ENCODE measurements around the gene WWOX. TPM values are rescaled to one million over a fixed set of nuclear protein-coding genes. Genes with fewer than 3 reads are reported as not detected.

The WWOX gene
- total RNA-seq, 2 experiments from 2014 or later, result 19.1 to 23.7 TPM

DNA sequence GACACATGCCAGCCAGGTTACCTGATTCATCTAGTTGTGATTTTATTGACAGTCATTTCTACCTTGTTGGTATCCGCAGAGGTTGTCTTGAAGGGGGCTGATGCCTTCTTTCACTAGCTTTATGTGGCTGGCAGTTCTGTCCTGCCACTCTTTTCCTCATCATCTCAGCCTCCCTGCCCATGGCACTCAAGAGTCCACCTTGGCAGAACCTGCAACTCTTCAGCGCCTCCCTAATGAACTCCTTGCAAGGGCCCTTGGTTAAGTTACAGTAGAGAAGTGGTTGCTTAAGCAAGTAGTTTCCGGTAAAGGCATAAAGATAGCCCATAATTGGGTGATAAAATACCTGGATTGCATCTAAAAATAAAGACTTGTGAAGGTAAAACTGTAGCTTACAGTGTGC lies 489.9 kb downstream of the WWOX start:
- Mint-ChIP-seq H3K27ac (no peak overlapping the region), H3K36me3 (ENCODE audit: low read depth) (no peaks in the 10 kb centered on the region), H3K4me3 (no peak overlapping the region), H3K4me1 (ENCODE audit: low read depth) (no peaks in the 10 kb centered on the region), H3K9me3 (no peaks in the 10 kb centered on the region), H3K27me3 (no peaks in the 10 kb centered on the region)
- DNase-seq, result no peak
- ChIA-PET CTCF (no interaction called here), POLR2A (no interaction called here)
- intact Hi-C loops (cut with micrococcal nuclease), result no loop called here
- no peak for ATAC-seq
- TF ChIP-seq, protein P1, sequence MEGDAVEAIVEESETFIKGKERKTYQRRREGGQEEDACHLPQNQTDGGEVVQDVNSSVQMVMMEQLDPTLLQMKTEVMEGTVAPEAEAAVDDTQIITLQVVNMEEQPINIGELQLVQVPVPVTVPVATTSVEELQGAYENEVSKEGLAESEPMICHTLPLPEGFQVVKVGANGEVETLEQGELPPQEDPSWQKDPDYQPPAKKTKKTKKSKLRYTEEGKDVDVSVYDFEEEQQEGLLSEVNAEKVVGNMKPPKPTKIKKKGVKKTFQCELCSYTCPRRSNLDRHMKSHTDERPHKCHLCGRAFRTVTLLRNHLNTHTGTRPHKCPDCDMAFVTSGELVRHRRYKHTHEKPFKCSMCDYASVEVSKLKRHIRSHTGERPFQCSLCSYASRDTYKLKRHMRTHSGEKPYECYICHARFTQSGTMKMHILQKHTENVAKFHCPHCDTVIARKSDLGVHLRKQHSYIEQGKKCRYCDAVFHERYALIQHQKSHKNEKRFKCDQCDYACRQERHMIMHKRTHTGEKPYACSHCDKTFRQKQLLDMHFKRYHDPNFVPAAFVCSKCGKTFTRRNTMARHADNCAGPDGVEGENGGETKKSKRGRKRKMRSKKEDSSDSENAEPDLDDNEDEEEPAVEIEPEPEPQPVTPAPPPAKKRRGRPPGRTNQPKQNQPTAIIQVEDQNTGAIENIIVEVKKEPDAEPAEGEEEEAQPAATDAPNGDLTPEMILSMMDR (IDR thresholded peaks at IDR 0.05), result no peak

DNA sequence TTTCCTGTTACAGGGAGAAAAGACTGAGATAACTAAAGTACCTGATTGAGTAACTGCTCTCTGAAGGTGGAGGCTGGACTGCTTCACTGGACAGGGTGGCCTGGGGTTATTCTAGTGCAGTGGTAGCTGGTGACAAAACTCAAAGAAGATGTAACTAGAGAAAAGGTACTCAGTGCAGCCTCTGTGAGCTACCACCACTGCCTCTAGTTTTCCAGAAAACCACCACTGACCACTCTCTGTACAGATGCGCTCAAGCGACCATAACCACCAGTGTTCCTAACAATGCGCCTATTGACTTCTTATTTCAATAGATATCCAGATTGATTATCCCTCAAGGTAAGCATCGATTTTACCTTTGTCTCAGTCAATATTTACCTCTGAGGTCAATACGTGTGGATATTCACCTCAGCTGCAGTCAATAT lies 492.2 kb downstream of the WWOX start:
- POLR2A ChIA-PET, result no interaction called here
- DNase-seq, result no peak
- H3K4me3 Mint-ChIP-seq, result no peak overlapping the region
- no peaks in the 10 kb centered on the region for H3K36me3 Mint-ChIP-seq (ENCODE audit: low read depth)
- no peaks in the 10 kb centered on the region for H3K27me3 Mint-ChIP-seq
- no peaks in the 10 kb centered on the region for H3K9me3 Mint-ChIP-seq
- H3K27ac Mint-ChIP-seq, result no peak overlapping the region
- no peak for ATAC-seq
- TF ChIP-seq, protein P1 (IDR thresholded peaks at IDR 0.05), result no peak
- H3K4me1 Mint-ChIP-seq (ENCODE audit: low read depth), result no peaks in the 10 kb centered on the region
- intact Hi-C loops (cut with micrococcal nuclease), result no loop called here
- CTCF ChIA-PET, result no interaction called here

DNA sequence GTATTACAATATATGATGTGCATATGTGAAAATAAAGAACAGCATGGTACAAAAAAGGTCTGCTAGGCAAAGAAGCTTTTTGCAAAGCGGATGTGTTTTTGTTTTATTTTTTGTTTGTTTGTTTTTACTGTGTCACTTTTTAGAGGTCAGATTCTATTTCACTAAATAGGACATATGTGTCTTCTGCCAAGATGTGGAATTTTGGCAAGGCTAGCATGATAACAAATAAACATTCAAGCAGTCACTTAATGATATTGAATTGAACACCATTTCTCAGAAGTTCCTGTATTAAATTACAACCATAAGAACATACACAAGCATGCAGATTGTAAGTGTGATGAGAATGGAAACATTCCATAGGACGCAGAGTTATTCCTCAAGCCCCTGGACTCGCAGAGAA lies 492.7 kb downstream of the WWOX start:
- ChIA-PET POLR2A (no interaction called here), CTCF (no interaction called here)
- ATAC-seq (no peak), DNase-seq (no peak)
- intact Hi-C loops (cut with micrococcal nuclease), result no loop called here
- Mint-ChIP-seq H3K27me3 (no peaks in the 10 kb centered on the region), H3K4me3 (no peak overlapping the region), H3K9me3 (no peaks in the 10 kb centered on the region), H3K36me3 (ENCODE audit: low read depth) (no peaks in the 10 kb centered on the region), H3K4me1 (ENCODE audit: low read depth) (no peaks in the 10 kb centered on the region), H3K27ac (no peak overlapping the region)
- TF ChIP-seq, protein P1 (IDR thresholded peaks at IDR 0.05), result no peak

DNA sequence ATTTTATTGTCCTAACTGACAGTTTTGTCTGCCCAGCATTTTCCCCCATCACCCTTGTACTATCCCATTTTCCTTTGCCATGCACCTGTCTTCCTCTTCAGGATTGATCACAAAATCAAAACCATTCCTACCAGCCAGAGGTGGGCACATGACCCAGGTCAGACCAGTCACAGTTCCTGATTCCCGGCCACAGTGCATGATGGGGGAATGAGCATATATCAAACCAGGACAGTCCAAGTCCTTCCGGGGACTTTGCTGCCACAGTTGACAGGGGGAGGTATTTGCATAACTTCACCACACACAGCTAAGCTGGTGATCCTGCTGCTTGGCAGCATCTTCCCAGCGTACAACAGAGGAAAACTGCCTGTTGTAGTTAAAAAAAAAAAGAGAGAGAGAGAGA lies 493.9 kb downstream of the WWOX start:
- TF ChIP-seq, protein P1 (IDR thresholded peaks at IDR 0.05), result no peak
- Mint-ChIP-seq H3K4me1 (ENCODE audit: low read depth) (no peaks in the 10 kb centered on the region), H3K36me3 (ENCODE audit: low read depth) (no peaks in the 10 kb centered on the region), H3K9me3 (no peaks in the 10 kb centered on the region), H3K4me3 (no peak overlapping the region), H3K27ac (no peak overlapping the region), H3K27me3 (no peaks in the 10 kb centered on the region)
- intact Hi-C loops (cut with micrococcal nuclease), result no loop called here
- POLR2A ChIA-PET, result interaction anchor here (0.6 kb wide), 1 partner anchor 1041 kb away, joined by 4 read pairs; no protein-coding TSS in a partner anchor
- no peak for ATAC-seq
- DNase-seq, result no peak
- CTCF ChIA-PET, result no interaction called here

DNA sequence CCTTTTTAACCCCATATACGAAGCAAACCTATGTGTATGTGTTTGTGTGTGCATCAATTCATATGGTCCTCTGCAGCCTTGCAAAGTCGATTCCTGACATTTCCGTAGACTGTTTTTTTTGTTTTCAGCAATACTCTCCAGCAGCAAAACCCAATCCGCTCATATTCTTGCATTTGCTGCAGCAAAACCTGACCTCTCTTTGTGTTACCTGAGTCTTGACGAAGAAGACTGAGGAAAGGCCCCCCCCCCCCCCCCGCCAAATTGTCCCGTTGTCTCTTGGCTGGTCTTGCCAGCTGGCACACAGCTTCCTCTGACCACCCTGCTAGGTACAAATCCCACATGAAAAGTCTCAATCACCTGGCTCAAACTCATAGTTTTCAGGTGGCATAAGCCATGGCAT lies 494.7 kb downstream of the WWOX start:
- Mint-ChIP-seq H3K27ac (no peak overlapping the region), H3K4me1 (ENCODE audit: low read depth) (no peaks in the 10 kb centered on the region), H3K27me3 (no peaks in the 10 kb centered on the region), H3K9me3 (no peaks in the 10 kb centered on the region), H3K36me3 (ENCODE audit: low read depth) (no peaks in the 10 kb centered on the region), H3K4me3 (no peak overlapping the region)
- intact Hi-C loops (cut with micrococcal nuclease), result no loop called here
- ATAC-seq (no peak), DNase-seq (no peak)
- CTCF ChIA-PET, result no interaction called here
- TF ChIP-seq, protein P1 (IDR thresholded peaks at IDR 0.05), result no peak
- POLR2A ChIA-PET, result interaction anchor here (0.6 kb wide), 1 partner anchor 1040 kb away, joined by 4 read pairs; no protein-coding TSS in a partner anchor

Data from activated CD8-positive, alpha-beta T cell treated with anti-CD3 and anti-CD28 coated beads for 36 hours (primary cell).